Breast epithelium (tissue), 3 donors: ENCODE measurements around the gene FABP3.

Experiments
- CTCF ChIP-seq, 3 donors: fragments of 450-650 bp; IDR thresholded peaks; one replicate each; pipeline ENCODE4 v1.5.1; 2016 to 2017; ENCODE audit warnings: antibody characterized with exemption in 3 of 3, mild to moderate bottlenecking in 3 of 3, moderate library complexity in 3 of 3
- POLR2A ChIP-seq: fragments of 450-650 bp; IDR thresholded peaks from one replicate; pipeline ENCODE4 v1.6.1; 2016; ENCODE audit warnings: antibody characterized with exemption, mild to moderate bottlenecking, moderate library complexity
- POLR2AphosphoS5 ChIP-seq, 3 donors: sonication (generic); formaldehyde crosslinking; IDR thresholded peaks; one replicate each; pipeline ENCODE4 v1.6.1; 2017; ENCODE audit warnings: antibody characterized with exemption in 3 of 3

- TF ChIP-seq CTCF (IDR thresholded peaks at IDR 0.05): no peak
- TF ChIP-seq POLR2A: no peak
- TF ChIP-seq POLR2AphosphoS5 (IDR thresholded peaks at IDR 0.05): no peak
These were observed 1.8 kb upstream of the FABP3 start for GRCh38 chr1:31374511-31375196.
